BJ (cell line): Measurements from ENCODE around the gene TOR4A. TPM values are rescaled to one million over a fixed set of nuclear protein-coding genes. Genes with fewer than 3 reads are reported as not detected.
"Not testable (repeated sequence)": the region's sequence is repeated elsewhere in the genome, so short reads cannot be mapped to it uniquely, and the experiment has no call there.

Experiments
- CTCF ChIA-PET: fragments of 350-600 bp; formaldehyde crosslinking; extraction: SDS; loops from one replicate; lab custom pipeline; 2021; ENCODE audit warnings: antibody characterized with exemption, inconsistent platforms; lab: Yijun Ruan, JAX
- POLR2A ChIA-PET: fragments of 300-600 bp; sonication (Branson Sonifier 250); formaldehyde crosslinking; extraction: SDS; loops from one replicate; lab custom pipeline; 2021; ENCODE audit warnings: antibody characterized with exemption; lab: Charles Lee
- DNase-seq: peaks from one replicate; pipeline ENCODE4 v3.0.0-alpha.2; 2011; ENCODE audit warnings: low read depth
- H3K27me3 ChIP-seq: 2 replicates; pipeline ENCODE4 v1.6.0; 2011; ENCODE audit warnings: low read length; ENCODE audit not compliant: control insufficient read depth, insufficient read depth
- H3K36me3 ChIP-seq: 2 replicates; pipeline ENCODE4 v1.5.1; 2011; ENCODE audit warnings: low read length; ENCODE audit not compliant: control insufficient read depth, insufficient read depth
- H3K4me3 ChIP-seq: 2 replicates; pipeline ENCODE4 v1.5.1; 2011; ENCODE audit warnings: low read depth, mild to moderate bottlenecking, control low read depth, low read length
- CTCF ChIP-seq: IDR thresholded peaks from 2 replicates; pipeline ENCODE4 v1.5.1; 2011; ENCODE audit warnings: low read depth, mild to moderate bottlenecking, control low read depth, inconsistent platforms, low read length, moderate library complexity; ENCODE audit not compliant: insufficient read depth
- polyA plus RNA-seq: library from polyadenylated mRNA; depleted of rRNA; stranded (reverse); fragments of >200 nt; gene quantifications from 2 replicates; pipeline ENCODE4 v1.2.3, GENCODE V29; 2011

Gene TOR4A
- polyA plus RNA-seq, 1 experiment, result 23.8 TPM

GRCh38 chr9:137236238-137236935, 41.1 kb upstream of the TOR4A start:
- H3K36me3 ChIP-seq, result no peaks in the 10 kb centered on the region; the same call in 1 of the 2 replicates
- H3K27me3 ChIP-seq, result no peaks in the 10 kb centered on the region
- CTCF ChIA-PET, result interaction anchor here (0.6 to 3.3 kb wide), 37 partner anchors 9 to 294 kb away, joined by 3 to 36 read pairs (median 4); partner anchors contain the start of genes CYSRT1, EXD3, RNF208 and RNF224
- no peak for DNase-seq
- TF ChIP-seq CTCF, result peak; percentile 97
- H3K4me3 ChIP-seq, result no peak overlapping the region
- POLR2A ChIA-PET, result no interaction called here

GRCh38 chr9:137236936-137237421, 40.5 kb upstream of the TOR4A start:
- H3K36me3 ChIP-seq, result no peaks in the 10 kb centered on the region; the same call in 1 of the 2 replicates
- no peak for TF ChIP-seq CTCF
- ChIA-PET CTCF (interaction anchor here (0.6 to 3.3 kb wide), 37 partner anchors 8 to 294 kb away, joined by 3 to 36 read pairs (median 4); partner anchors contain the start of genes CYSRT1, EXD3, RNF208 and RNF224), POLR2A (no interaction called here)
- DNase-seq, result no peak
- no peaks in the 10 kb centered on the region for H3K27me3 ChIP-seq
- no peak overlapping the region for H3K4me3 ChIP-seq

- no peak overlapping the region for H3K4me3 ChIP-seq
- no peak for TF ChIP-seq CTCF
- no peak for DNase-seq
- H3K27me3 ChIP-seq, result no peaks in the 10 kb centered on the region
- H3K36me3 ChIP-seq, result peaks cover 6% of the 10 kb centered on the region
- CTCF ChIA-PET, result interaction anchor here (1.2 to 3.3 kb wide), 8 partner anchors 11 to 170 kb away, joined by 3 to 36 read pairs (median 9); partner anchors contain the start of genes CYSRT1, RNF208, RNF224 and STPG3
- POLR2A ChIA-PET, result no interaction called here
Observed at GRCh38 chr9:137237759-137238726, 39.5 kb upstream of the TOR4A start.

- H3K27me3 ChIP-seq, POLR2A ChIA-PET, DNase-seq: not testable (repeated sequence)
- Histone ChIP-seq H3K4me3 (peak overlapping the region; percentile 56), H3K36me3 (peaks cover 11% of the 10 kb centered on the region)
- CTCF ChIA-PET, result interaction anchor here (1.2 to 2.5 kb wide), 4 partner anchors 13 to 193 kb away, joined by 3 to 13 read pairs (median 5); partner anchors contain the start of genes NPDC1 and RNF224
Observed at GRCh38 chr9:137239541-137240200, 37.9 kb upstream of the TOR4A start.

- no peak for DNase-seq
- ChIA-PET POLR2A (interaction anchor here (0.6 kb wide), 4 partner anchors 8 to 112 kb away, joined by 3 to 4 read pairs (median 3); no protein-coding TSS in a partner anchor), CTCF (interaction anchor here (0.7 to 2.5 kb wide), 7 partner anchors 13 to 211 kb away, joined by 3 to 13 read pairs (median 4); partner anchors contain the start of genes NPDC1 and RNF224)
- Histone ChIP-seq H3K36me3 (peaks cover 11% of the 10 kb centered on the region), H3K27me3 (no peaks in the 10 kb centered on the region), H3K4me3 (peak overlapping the region; percentile 56)
- no peak for TF ChIP-seq CTCF
Observed at GRCh38 chr9:137240318-137240840, 37.1 kb upstream of the TOR4A start.
